ENCODE measurements around the gene CIB1. TPM values are rescaled to one million over a fixed set of nuclear protein-coding genes. Genes with fewer than 3 reads are reported as not detected.

Gene CIB1
- total RNA-seq, 2 experiments from 2014 or later, result 279 to 295 TPM

- Mint-ChIP-seq H3K4me1 (ENCODE audit: low read depth) (peaks cover 13% of the 10 kb centered on the region), H3K27ac (no peak overlapping the region)
- intact Hi-C loops (cut with DNase I, micrococcal nuclease), result no loop called here
These were observed 12.4 kb downstream of the CIB1 start for GRCh38 chr15:90221246-90221900.

GRCh38 chr15:90219421-90220141 lies 14.2 kb downstream of the CIB1 start:
- Mint-ChIP-seq H3K27me3 (no peaks in the 10 kb centered on the region), H3K4me1 (ENCODE audit: low read depth) (peaks cover 13% of the 10 kb centered on the region), H3K4me3 (no peak overlapping the region), H3K9me3 (no peaks in the 10 kb centered on the region), H3K36me3 (ENCODE audit: low read depth) (peaks cover 8% of the 10 kb centered on the region), H3K27ac (no peak overlapping the region)
- ChIA-PET POLR2A (interaction anchor here (3.1 kb wide), 1 partner anchor 13 kb away, joined by 18 read pairs; the partner anchor contains the start of genes CIB1 and GDPGP1), CTCF (no interaction called here)
- DNase-seq (peak; percentile 37 to 78 (median 52)), ATAC-seq (ENCODE audit: poor library complexity) (peak; percentile 89)
- no peaks in the 10 kb centered on the region for H3K27me3 ChIP-seq (ENCODE audit: control insufficient read depth in 1 of 2, insufficient read depth in 2 of 2, low read length in 2 of 2)
- TF ChIP-seq CTCF (IDR thresholded peaks at IDR 0.05), result peak; percentile 75
- H3K36me3 ChIP-seq (ENCODE audit: insufficient read depth, low read length), result peaks cover 21% of the 10 kb centered on the region
- H3K4me3 ChIP-seq (ENCODE audit: low read length), result no peak overlapping the region
- H3K4me1 ChIP-seq (ENCODE audit: insufficient read depth, low read length), result peaks cover 6% of the 10 kb centered on the region
- intact Hi-C loops (cut with DNase I, micrococcal nuclease), result no loop called here
- H3K9me3 ChIP-seq (ENCODE audit: control insufficient read depth in 1 of 2, insufficient read depth in 1 of 2, low read length in 2 of 2), result no peaks in the 10 kb centered on the region
- H3K27ac ChIP-seq (ENCODE audit: low read depth in 1 of 2, low read length in 2 of 2), result no peak overlapping the region

More at GRCh38 chr15:90221246-90221900, 12.4 kb downstream of the CIB1 start:
- H3K9me3 ChIP-seq (ENCODE audit: control insufficient read depth in 1 of 2, insufficient read depth in 1 of 2, low read length in 2 of 2), result no peaks in the 10 kb centered on the region
- DNase-seq (peak in 5 of 14 experiments; percentile 28 to 57 (median 41)), ATAC-seq (ENCODE audit: poor library complexity) (peak; percentile 40)
- ChIA-PET CTCF (interaction anchor here (0.6 to 1.7 kb wide), 5 partner anchors 11 to 79 kb away, joined by 3 to 5 read pairs (median 3); no protein-coding TSS in a partner anchor), POLR2A (interaction anchor here (0.8 to 3.1 kb wide), 3 partner anchors 11 to 119 kb away, joined by 3 to 18 read pairs (median 3); partner anchors contain the start of genes CIB1, GDPGP1 and IDH2)
- no peak overlapping the region for H3K27ac ChIP-seq (ENCODE audit: low read depth in 1 of 2, low read length in 2 of 2)
- H3K36me3 ChIP-seq (ENCODE audit: insufficient read depth, low read length), result peaks cover 38% of the 10 kb centered on the region
- no peaks in the 10 kb centered on the region for H3K27me3 ChIP-seq (ENCODE audit: control insufficient read depth in 1 of 2, insufficient read depth in 2 of 2, low read length in 2 of 2)
- TF ChIP-seq CTCF (IDR thresholded peaks at IDR 0.05), result no peak
- peaks cover 6% of the 10 kb centered on the region for H3K4me1 ChIP-seq (ENCODE audit: insufficient read depth, low read length)
- H3K27me3 Mint-ChIP-seq, result no peaks in the 10 kb centered on the region
- H3K4me3 Mint-ChIP-seq, result no peak overlapping the region
- peaks cover 15% of the 10 kb centered on the region for H3K36me3 Mint-ChIP-seq (ENCODE audit: low read depth)
- H3K4me3 ChIP-seq (ENCODE audit: low read length), result no peak overlapping the region
- no peaks in the 10 kb centered on the region for H3K9me3 Mint-ChIP-seq

DNA sequence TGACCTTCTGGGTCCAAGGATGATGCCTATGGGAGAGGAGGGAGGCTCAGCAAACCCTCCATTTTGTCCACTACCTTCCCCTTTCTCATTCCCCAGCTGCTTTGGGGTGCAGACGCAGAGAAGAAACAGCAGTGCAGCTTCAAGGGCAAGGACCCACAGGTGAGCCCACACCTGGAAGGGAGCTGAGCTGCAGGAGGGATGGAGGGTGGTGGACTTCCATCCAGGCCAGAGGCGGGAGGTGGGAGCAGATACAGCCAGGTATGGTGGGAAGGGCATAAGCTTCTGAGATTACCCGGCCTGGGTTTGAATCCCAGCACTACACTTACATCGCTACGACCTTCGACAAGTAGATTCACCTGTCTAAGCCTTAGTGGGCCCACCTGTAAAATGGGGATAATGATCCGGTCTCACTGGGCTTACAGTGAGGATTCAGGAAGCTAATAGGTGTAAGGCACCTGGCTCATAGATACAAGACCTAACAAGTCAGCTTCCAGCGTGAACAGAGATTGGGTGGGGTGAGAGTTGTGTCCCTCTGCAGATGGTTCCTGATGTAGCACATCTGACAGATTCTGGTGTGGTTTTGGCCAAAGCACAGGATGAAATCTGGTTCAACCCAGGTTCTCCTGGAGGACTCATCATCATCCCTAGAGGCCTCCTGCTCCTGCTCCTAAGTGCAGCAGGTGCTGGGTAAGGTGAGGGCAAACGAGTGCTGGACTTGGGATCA lies 15.9 kb downstream of the CIB1 start:
- Histone ChIP-seq H3K36me3 (ENCODE audit: insufficient read depth, low read length) (peaks cover 4% of the 10 kb centered on the region), H3K27ac (ENCODE audit: low read depth in 1 of 2, low read length in 2 of 2) (no peak overlapping the region), H3K4me3 (ENCODE audit: low read length) (no peak overlapping the region), H3K9me3 (ENCODE audit: control insufficient read depth in 1 of 2, insufficient read depth in 1 of 2, low read length in 2 of 2) (no peaks in the 10 kb centered on the region), H3K27me3 (ENCODE audit: control insufficient read depth in 1 of 2, insufficient read depth in 2 of 2, low read length in 2 of 2) (no peaks in the 10 kb centered on the region), H3K4me1 (ENCODE audit: insufficient read depth, low read length) (peaks cover 8% of the 10 kb centered on the region)
- no peak for TF ChIP-seq CTCF (IDR thresholded peaks at IDR 0.05)
- H3K36me3 Mint-ChIP-seq (ENCODE audit: low read depth), result no peaks in the 10 kb centered on the region
- H3K27me3 Mint-ChIP-seq, result no peaks in the 10 kb centered on the region
- H3K9me3 Mint-ChIP-seq, result no peaks in the 10 kb centered on the region
- H3K4me1 Mint-ChIP-seq (ENCODE audit: low read depth), result peaks cover 13% of the 10 kb centered on the region
- intact Hi-C loops (cut with DNase I, micrococcal nuclease), result loop anchor here in 1 of 2 experiments (1.0 kb wide), 1 partner anchor 67 kb away; no protein-coding TSS in a partner anchor
- DNase-seq (no peak), ATAC-seq (ENCODE audit: poor library complexity) (no peak)
- ChIA-PET POLR2A (interaction anchor here (1.3 kb wide), 1 partner anchor 13 kb away, joined by 8 read pairs; no protein-coding TSS in a partner anchor), CTCF (no interaction called here)
- H3K27ac Mint-ChIP-seq, result no peak overlapping the region
- H3K4me3 Mint-ChIP-seq, result no peak overlapping the region

All from CD4-positive, alpha-beta T cell (primary cell).